ENCODE results near the gene STK40.
A peak's percentile ranks its signal among the peaks of the same experiment; 100 is the strongest.

The STK40 gene

DNA sequence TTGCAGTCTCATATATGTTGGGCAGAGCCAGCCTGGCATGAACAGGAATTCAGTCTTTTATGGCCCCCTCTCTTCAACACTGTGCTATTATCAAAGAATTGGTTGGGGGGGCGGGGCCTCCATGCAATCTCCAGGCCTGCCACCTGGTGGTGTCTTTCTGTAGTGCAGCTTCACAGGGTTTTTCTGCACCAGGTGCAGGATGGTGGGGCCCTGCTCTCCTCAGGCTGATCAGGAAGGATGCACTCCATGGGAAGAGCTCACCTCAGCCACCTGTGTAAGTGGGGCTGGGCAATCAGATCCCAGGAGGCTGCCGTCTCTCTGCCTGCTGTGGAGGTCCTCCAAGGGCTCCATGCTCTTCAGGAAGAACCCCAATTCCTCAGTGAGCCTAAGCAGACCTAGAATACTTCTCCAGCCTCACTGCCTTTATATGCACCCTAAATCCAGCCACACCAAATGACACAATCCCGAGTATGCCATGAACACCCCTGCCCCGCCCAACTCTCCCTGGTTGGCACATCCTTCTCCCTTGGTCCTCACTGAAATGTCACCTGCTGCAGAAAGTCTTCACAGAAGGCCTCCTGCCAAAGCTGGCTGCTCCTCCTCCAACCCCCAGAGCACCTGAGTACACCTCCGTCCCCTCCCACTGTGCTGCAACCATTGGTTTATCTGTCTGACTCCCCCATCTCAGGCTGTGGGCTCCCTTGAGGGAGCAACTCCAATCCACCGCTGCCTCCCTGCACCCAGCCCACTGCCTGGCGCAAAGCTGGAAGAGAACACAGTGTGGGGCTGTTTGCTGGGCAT, 16.5 kb downstream of the STK40 start:
- DNase-seq = peak; percentile 95

DNA sequence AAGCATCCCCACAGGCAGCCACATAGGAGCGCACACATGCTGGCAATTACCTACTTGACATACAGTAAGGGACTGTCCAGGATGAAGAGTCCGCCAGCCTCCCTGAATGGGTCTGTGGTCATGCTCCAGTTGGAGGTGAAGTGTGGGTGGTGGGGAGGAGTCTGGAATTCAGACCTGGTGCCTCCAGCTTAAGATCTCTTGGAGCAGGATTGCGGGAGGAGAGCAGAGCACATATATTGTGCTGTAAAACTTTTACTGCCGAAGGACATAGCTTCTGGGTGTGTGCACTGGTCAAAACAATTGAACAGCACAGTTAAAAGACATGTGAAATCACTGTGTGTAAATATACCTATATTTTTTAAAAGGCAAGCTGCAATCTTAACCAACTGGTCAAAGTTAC, 17.9 kb downstream of the STK40 start:
- no peak for DNase-seq

DNA sequence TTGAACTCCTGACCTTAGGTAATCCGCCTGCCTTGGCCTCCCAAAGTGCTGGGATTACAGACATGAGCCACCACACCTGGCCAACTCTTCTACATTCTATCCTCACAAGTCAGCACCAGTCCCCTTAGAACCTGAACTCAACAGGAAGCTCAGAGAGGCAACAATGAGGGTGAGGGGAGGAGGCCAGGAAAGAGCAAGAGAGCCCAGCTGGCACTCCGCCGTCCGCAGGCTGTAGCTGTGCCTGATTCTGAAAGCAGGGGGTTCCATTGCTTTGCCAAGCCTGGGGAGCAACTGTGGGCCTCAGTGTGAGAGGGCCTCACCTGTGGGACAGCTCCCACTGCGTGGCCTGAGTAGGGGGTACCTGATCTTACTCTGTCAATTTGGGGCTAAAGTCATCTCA, 18.7 kb downstream of the STK40 start:
- DNase-seq = no peak

DNA sequence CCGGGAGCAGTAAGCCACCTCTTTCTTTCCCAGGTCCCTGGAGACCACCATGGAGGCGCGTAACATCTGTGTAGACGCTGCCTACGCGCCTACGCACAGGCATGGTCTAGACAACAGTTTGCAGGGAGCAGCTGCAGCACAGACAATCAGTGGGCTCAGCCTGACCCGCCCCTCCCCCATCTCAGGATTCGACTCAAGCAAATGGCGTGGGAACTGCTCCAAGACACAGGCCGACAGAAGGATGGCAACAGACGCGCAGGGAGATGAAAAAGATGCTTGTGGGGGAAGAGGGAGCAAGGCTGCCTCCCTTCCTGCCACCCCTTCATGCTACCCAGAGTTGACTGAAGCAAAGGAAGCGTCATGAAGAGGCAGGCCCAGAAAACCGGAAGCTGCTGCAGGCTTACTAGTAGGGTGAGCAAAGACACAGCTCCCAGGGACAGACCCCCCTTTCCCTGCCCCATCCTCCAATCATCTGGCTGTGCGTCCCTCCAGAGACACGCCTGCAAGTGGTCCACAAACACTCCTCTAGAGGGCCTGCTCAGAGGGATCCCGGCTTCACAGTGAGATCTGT, 19.5 kb downstream of the STK40 start:
- DNase-seq = peak; percentile 71

DNA sequence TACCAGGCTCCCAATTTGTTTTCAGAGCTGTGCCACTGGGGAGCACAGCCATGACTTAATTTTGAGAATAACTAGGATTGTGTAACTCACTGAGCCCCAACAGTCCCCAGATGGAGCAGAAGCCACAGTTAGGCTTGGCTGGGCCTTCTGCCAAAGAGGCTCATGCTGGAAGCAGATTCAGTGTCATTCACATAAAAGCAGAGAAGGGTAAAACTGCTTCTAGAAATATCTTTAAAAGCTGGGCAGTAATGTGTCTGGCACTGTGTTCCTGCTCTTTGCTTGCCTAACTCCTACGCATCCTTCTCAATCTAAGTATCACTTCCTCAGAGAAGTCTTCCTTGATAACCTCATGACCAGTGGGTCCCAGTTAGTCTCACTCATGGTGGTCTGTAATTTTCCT, 20.3 kb downstream of the STK40 start:
- no peak for DNase-seq

DNA sequence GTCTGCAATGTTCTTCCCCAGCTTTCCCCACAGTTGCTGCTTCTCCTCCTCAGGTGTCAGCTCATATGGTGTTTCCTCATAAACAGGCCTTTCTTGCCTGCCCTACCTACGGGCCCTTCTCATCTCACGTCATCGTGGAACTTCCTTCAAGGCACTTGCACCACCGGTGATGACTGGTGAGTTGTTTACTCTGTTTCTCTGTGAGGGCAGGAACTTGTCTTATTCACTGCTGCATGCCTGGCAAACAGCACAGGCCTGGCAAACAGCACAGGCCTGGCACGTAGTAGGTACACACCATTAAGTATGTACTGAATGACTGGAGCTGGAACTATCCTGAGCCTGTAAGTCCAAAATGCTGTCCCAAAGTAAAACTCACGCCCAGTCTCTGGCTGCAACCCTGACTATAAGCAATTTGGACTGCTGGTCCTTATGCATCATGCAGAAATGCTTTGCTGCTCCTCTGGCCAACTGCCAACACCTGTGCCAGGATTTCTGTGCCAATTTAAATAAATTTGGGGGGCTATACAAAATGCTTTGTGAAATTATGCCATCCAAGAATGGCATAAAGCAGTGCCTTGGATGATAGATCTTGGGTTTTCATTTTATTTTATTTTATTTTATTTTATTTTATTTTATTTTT, 25.7 kb downstream of the STK40 start:
- DNase-seq = no peak

DNA sequence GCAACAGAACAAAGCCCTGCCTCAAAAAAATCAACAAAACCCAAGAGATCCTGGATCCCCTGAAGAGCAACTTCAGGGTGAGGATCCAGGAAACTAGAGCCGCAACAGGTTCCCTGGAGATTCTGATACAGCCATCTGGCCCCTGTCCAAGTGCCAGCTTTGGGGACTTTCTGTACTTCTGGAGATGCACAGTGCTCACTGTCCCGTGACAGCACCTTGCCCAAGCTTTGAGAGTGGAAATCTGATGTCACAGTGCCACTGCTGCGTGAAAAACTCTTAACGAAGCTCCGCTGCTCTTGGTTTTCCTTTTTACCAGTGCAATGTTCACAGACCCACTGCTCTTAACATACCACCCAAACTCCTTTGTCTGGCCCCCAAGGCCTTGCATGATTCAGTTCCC, 26.3 kb downstream of the STK40 start:
- DNase-seq = no peak

DNA sequence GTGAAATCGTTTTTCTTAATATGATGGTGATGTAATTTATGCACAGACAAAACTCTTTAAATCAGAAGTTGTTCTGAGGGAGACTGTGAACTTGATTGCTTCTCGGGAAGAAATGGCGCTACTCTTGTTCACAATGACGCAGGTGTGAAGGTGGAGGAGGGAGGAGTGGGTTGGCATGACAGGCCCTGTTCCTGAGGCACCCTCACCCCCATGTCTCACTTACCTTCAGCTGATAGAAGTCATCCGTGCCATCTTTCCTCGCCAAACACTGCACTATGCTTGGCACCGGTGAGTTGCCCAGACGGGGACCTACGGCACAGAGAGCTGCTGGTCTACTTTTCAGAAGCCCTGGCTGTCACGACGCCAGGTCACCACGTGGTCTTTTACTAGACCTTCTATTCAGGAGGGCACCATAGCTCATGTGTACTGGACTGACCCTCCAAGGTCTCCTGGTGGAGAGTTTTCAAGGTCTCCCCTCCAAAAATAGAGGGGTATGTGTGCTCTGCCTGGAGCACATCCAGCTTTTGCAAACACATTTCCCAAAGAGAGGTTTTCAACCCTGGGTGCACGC, 27.1 kb downstream of the STK40 start:
- no peak for DNase-seq

DNA sequence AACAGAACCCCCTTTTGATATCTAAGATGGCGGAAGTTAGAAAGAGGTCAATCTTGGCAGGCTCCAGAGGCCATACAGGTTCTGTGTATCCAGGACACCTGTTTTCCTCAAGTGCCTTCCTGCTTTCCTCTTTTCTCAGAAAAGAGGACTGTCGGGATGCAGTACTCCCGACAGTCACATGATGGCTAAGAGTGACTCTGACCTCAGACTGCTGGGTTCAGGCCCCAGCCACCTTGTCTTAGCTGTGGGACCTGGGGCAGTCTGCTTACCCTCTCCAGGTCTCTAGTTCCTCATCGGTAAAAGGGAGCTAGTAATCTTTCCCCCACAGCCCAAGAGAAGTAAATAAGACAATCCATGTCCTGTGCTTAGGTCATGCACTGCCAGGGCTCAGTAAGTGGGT, 29.9 kb downstream of the STK40 start:
- DNase-seq = no peak

DNA sequence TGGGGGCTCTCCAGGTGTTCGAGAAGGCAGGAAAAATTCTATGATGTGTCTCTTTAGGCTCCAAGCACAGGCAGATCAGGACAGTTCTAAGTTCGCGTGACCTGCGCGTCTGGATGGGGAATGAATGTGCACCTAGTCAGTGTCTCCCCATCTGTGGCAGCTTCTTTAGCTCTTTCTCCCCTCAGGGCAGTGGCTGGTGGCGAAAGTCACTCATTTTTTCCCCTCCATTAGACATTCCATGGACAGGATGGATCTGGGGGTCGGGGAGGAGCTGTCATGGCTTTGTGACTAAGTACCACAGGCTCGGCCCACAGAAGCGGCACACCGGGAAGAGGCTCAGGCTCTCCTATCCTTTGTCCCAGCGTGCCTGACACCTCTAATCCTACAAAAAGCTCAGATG, 31.2 kb downstream of the STK40 start:
- DNase-seq = no peak

DNA sequence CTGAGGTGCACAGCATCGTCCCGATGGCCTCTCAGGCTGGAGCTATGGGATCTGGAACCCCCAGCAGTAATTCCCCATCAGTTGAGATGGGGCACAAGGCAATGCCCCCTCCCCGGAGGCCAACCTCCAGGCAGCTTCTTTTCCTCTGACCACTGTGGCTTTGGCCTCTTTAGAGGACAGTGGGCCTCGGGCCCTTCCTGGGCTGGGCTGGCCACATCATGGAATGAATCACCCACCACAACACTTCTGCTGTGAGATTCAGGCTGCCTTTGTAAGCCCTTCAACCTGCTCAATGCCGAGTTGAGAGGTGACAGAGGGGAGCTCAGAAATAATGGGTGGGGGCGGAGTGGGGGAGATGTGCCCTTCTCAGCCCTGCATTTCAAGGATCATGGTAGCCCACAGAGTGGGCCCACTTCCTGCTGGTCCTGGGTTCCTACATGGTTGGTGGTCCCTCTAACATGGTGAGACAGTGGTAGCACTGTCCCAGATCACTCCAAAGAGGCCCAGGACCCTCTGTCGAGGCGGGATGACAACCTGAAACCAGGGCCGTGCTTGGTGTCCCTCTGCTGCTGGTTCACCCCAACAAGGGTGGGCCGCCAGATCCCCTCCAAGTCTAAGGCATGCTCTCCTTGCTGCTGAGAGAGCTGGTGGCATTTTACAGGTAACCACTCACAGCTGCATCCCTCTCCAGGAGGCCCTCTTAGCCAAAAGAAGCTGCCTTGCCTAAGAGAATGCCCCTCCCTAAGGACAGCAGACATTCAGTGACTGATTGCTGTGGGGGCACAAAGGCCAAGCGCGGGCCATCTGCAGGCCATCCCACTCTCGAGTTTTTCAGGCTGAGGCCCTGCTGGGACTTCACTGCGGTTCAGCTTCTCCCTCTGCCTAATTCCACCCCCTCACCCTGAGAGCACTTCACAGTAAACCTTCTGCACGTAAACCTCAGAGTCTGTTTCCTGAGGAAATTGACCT, 32.5 kb downstream of the STK40 start:
- no peak for DNase-seq

DNA sequence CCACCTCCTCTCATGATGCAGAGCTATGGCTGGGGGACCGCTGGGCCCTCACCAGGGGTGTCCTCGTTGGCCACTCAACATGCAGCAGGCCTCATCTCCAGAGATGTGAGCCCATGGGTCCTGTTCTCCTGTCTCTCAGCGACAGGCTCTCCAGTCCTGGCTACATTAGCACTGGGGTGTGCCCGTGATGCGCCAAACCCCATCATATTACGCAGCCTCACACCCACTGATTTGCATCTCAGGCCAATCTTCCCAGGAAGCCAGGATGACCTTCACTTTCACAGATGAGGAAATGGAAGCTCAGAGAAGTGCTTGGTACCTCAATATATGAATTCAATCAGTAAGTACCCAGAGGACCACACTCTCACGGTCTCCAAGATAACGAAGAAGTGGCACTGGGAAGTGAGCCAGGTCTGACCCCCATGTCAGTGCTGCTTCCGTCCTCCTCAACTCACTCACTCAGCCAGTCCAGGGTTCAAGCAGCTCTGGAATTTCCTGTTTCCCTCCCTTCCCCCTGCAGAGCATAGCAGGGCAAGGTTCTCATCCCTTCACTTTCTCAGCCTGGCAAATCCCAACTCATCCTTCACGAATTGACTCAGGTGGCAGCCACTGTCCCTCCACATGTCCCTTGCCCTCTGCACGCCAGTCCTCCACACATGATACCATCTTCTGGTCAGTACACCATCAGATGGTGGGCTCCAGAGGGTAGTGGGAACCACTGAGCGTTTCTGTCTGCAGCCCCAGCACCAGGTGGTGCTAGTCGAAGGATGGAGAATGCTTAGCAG, 33.4 kb downstream of the STK40 start:
- no peak for DNase-seq

DNA sequence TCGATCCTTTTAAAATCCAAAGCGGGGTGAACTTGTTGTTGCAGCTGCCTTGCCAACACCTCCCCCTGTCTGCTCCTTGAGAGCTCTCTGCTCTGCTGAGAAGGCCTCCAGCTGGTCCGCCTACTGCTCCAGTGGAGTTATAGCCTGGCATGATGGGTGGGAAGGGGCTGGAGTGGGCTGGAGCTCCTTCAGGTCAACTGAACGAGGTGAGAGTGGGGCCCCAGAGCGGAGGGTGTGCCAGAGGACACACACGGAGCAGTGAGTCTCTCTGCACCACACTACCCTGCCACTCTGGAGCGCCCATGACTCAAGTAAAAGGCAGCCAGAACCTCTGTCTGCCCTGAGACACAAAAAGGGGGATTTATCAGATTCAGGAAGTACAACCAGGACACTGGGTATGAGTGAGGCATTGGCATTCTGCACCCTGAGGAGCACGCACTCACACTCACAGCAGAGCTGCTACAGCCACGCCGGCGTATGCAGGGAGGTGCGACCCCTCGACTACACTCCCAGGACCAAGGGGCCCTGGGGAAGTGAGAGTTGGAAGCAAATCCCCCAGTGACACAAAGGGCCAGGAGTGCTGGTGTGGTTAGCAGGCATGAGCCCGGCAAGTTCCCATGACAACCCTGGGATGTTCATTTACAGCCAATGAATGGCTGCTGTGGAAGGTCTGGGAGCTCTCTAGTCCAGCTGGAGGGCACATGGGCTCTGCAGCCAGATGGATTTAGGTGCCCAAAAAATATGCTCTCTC, 34.3 kb downstream of the STK40 start:
- no peak for DNase-seq

DNA sequence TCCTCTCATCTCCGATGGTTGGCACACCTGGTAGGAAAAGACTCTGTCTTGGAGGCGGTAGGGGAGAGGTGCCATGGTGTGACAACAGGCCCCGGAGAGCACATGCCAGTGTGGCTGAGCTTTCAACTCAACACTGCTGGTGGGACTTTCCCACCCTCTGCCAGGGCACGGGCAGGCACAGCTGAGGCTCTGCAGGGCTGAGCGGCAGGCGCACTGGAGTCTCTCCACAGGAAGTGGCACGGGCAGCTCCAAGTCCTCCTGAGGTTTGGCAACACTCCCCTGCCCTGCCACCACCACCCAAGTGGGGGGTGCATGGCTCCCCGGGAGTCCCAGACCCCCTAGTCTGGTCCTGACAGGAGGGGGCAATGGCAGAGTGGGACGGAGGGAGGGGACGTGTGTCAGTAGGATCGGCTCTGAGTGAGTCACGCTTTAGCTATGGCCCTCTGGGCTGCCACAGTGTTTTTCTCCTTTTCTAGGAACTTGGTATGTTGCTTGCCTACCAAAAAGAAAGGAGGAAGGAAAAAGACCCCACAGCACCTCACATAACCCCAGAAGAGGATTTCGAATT, 35.0 kb downstream of the STK40 start:
- peak; percentile 65 for DNase-seq

DNA sequence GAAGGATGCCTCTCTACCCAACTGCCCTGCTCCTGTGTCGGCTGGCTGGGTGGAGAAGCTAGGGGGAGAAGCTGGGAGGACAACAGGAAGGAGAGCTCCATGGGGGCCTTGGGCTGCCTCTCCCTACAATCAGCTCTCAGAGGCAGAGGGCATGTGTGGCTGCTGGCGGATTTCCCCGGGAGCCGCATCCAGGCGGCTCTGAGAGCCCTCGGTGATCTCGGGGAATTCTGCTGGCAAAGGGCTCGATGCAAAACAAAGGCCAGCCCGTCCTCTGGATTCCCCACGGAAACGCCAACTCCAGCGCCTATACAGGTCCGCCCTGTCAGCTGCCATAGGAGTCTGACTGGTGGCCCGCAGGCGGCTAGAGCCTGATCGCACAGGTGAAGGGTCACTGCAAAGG, 35.9 kb downstream of the STK40 start:
- no peak for DNase-seq

DNA sequence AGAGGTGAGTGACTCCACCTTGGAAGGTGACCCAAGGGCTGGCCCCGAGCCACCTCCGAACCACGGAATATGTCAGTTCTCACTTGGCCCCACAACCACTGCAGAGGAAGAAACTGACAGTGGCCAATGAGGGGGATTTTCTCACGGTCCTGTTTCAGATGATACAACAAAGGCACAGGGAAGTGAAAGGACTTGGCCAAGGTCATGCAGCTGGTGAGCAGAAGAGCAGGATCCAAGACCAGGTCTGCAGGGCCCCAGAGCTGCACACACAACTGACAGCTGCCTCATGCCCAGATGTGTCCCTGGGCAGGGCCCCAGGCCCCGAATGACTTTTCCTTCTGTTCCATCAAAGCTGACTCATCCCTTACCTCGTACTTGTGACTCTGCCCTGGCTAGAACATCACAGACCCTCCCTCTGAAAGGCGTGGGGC, 36.5 kb downstream of the STK40 start:
- DNase-seq = no peak

DNA sequence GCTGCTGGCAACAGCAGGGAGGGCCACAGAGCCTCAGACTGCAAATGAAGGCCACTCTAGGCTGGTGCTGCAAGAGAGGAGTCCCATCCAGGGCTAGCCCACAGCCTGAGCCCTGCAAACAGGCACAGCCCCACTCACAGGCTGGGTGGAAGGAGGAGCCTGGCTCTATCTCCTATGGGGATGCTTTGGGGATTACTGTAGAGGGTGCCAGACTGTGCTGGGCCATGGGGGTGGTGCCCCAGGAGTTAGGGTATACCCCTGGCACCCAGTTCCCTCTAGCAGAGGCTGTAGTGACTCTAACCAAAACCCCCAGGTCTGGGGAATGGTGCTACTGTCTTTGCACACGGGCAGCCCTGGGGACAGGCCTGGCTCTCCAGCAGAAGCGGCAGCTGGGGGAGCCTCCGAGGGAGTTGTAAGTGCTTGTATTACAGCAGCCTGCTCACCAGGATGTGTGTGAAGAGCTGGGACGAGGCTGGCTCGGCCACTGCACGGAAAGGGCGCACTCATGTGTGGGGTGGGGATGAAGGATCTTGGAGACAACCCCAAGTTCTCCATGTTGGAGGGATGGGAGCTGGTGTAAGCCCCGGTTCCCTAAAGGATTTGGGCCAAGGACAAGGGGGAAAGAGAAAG, 38.9 kb downstream of the STK40 start:
- DNase-seq = no peak

DNA sequence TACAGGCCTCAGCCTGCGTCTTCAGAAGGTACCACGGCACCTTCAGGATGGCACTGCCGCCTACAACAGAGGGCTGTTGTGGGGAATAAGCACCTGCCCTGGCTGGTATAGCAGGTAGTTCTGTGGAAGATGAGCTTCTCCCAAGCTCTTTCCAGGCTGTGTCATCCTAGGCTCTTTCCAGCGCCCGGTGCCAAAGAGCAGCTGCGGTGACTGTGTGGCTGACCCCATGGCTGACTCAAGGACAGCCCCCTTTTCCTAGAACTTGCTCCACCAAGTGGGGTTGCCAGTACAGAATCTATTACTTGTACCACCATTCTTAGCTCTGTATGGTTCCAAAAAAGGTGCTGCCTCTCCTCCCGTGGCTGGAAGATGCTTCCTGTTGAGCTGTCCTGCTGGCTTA, 40.4 kb downstream of the STK40 start:
- DNase-seq = no peak

DNA sequence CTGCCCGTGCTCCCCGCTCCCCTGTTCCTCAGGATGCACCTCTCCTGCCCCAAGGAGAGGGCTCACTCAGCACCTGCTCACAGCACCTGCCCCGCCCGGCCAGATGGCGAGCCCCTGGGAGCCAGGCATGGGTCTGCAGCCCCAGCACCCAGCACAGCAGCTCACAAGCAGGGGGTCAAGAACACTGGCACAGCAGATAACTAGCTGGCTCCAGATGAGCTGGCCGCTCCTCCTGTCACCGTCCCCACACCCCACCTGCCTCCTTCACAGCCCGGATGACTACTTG, 41.4 kb downstream of the STK40 start:
- DNase-seq = no peak

DNA sequence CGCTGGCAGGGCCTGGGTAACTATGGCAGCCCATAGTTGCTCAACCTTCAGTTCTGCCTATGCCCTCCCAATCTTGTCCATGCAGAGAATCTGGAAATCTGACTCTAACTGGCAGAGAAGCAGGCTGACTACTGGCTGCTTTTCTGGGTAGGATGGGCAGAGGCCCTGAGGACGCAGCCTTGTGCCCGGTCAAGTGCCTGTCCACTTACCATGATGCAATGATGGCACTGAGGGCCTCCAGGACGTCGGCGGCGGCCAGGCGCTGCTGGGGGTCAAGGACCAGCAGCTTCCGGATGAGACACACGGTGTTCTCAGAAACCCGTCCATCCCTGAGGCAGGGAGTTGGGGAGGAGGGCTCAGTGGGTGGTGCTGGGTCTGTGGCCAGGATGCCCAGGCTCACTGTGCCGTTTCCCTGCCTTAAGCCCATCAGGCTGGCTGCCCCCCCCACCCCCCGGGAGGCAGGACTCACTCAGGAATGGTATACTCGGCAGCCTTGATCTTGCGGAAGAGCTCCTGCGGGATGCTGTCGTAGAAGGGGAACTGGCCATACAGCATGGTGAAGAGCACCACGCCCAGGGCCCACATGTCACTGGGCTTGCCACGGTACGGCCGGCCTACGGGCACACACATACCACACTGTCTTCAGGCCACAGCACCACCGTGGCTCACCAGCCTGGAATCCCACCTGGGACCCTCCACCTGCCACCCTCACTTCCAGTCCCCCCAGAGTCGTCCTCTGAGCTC, 41.9 kb downstream of the STK40 start:
- no peak for DNase-seq

All from activated CD8-positive, alpha-beta memory T cell treated with anti-CD3 and anti-CD28 coated beads for 24 hours (primary cell).